Keratinocyte (primary cell): ENCODE data around the gene DUSP16. TPM values are rescaled to one million over a fixed set of nuclear protein-coding genes. Genes with fewer than 3 reads are reported as not detected.

ENCODE experiments used
- DNase-seq: peaks from one replicate; pipeline ENCODE4 v3.0.0-alpha.2; 2011; ENCODE audit warnings: low read depth, missing footprints, low spot score
- FAIRE-seq: peaks from 2 replicates; lab custom pipeline; 2011; peaks lifted over from hg19 to GRCh38; lab: Jason Lieb, UNC
- H2AFZ ChIP-seq: 2 replicates; pipeline ENCODE4 v1.6.0; 2012; ENCODE audit warnings: low read length, control low read depth, inconsistent platforms; ENCODE audit not compliant: control insufficient read depth
- H3K27ac ChIP-seq: 2 replicates; pipeline ENCODE4 v1.5.1; 2011; ENCODE audit warnings: low read length; ENCODE audit not compliant: control insufficient read depth, insufficient read depth
- H3K27me3 ChIP-seq: 3 replicates; pipeline ENCODE4 v1.6.0; 2011; ENCODE audit warnings: low read length; ENCODE audit not compliant: control insufficient read depth, insufficient read depth; ENCODE audit errors: extremely low read depth
- H3K36me3 ChIP-seq, 2 experiments: 2 replicates in 1 of 2; 3 replicates in 1 of 2; pipeline ENCODE4 v1.5.1; 2011; ENCODE audit warnings: low read length in 2 of 2, mild to moderate bottlenecking in 1 of 2; ENCODE audit not compliant: control insufficient read depth in 2 of 2, insufficient read depth in 2 of 2; ENCODE audit errors: extremely low read depth in 1 of 2
- H3K4me1 ChIP-seq: 3 replicates; pipeline ENCODE4 v1.5.1; 2011; ENCODE audit warnings: low read length; ENCODE audit not compliant: control insufficient read depth, insufficient read depth; ENCODE audit errors: extremely low read depth
- H3K4me2 ChIP-seq: 3 replicates; pipeline ENCODE4 v1.6.0; 2011; ENCODE audit warnings: low read depth, low read length; ENCODE audit not compliant: control insufficient read depth, insufficient read depth; ENCODE audit errors: extremely low read depth
- H3K4me3 ChIP-seq, 3 experiments: fragments of 200-600 bp in 1 of 3; sonication (generic) in 1 of 3; 2 replicates in 2 of 3; 3 replicates in 1 of 3; pipeline ENCODE4 v1.5.1; 2011 to 2016; ENCODE audit warnings: low read length in 3 of 3, mild to moderate bottlenecking in 3 of 3, control low read depth in 2 of 3, inconsistent platforms in 1 of 3, low read depth in 1 of 3, mixed read lengths in 1 of 3, mixed run types in 1 of 3, moderate library complexity in 1 of 3; ENCODE audit not compliant: control insufficient read depth in 2 of 3, insufficient read depth in 2 of 3; ENCODE audit errors: extremely low read depth in 1 of 3
- H3K79me2 ChIP-seq: 2 replicates; pipeline ENCODE4 v1.6.0; 2012; ENCODE audit warnings: low read length; ENCODE audit not compliant: control insufficient read depth, insufficient read depth
- H3K9ac ChIP-seq: 3 replicates; pipeline ENCODE4 v1.6.0; 2011; ENCODE audit warnings: low read length; ENCODE audit not compliant: control insufficient read depth, insufficient read depth; ENCODE audit errors: extremely low read depth
- H3K9me1 ChIP-seq: 3 replicates; pipeline ENCODE4 v1.6.0; 2011; ENCODE audit warnings: low read length; ENCODE audit not compliant: control insufficient read depth, insufficient read depth; ENCODE audit errors: extremely low read depth
- H3K9me3 ChIP-seq: 2 replicates; pipeline ENCODE4 v1.5.1; 2012; ENCODE audit warnings: low read depth, low read length; ENCODE audit not compliant: control insufficient read depth
- H4K20me1 ChIP-seq: 3 replicates; pipeline ENCODE4 v1.6.0; 2011; ENCODE audit warnings: low read length; ENCODE audit not compliant: control insufficient read depth, insufficient read depth; ENCODE audit errors: extremely low read depth
- EZH2 ChIP-seq: IDR thresholded peaks from one replicate; pipeline ENCODE4 v1.6.1; 2012; ENCODE audit warnings: inconsistent platforms, mild to moderate bottlenecking, low read length, moderate library complexity
- dilution Hi-C: fragments of 300-500 bp; cut with MboI; formaldehyde crosslinking; loops from one replicate; pipeline ENCODE4 v1.7.0; 2020; ENCODE audit warnings: low sequenced_read_pairs; ENCODE audit not compliant: extremely low pct_ligation_motif_present
- polyA plus RNA-seq, 5 experiments: library from polyadenylated mRNA; depleted of rRNA in 3 of 5; stranded (reverse) in 3 of 5; stranded (forward) in 1 of 5; unstranded in 1 of 5; fragments of >200 nt; gene quantifications; 1 replicate in 1 of 5; 2 replicates in 3 of 5; 3 replicates in 1 of 5; pipeline versions ENCODE4 v1.2.1 to v1.2.3, GENCODE V29; 2011 to 2012; ENCODE audit warnings: missing spikeins in 2 of 5, low read depth in 1 of 5, low replicate concordance in 1 of 5
- TF ChIP-seq, protein P1 (sequence below), 3 experiments: IDR thresholded peaks in 1 of 3; conservative IDR thresholded peaks in 1 of 3; optimal IDR thresholded peaks in 1 of 3; 2 replicates in 2 of 3; 3 replicates in 1 of 3; pipeline versions ENCODE3 to v1.5.1; 2011; ENCODE audit warnings: low read length in 3 of 3, mild to moderate bottlenecking in 3 of 3, moderate library complexity in 2 of 3, control low read depth in 1 of 3, inconsistent platforms in 1 of 3; ENCODE audit not compliant: insufficient read depth in 2 of 3; ENCODE audit errors: extremely low read depth in 1 of 3

Gene DUSP16
- polyA plus RNA-seq, 1 donor (not counting 4 experiments of a cell fraction or from before 2014, with no cell fraction given): 9.3 TPM

DNA sequence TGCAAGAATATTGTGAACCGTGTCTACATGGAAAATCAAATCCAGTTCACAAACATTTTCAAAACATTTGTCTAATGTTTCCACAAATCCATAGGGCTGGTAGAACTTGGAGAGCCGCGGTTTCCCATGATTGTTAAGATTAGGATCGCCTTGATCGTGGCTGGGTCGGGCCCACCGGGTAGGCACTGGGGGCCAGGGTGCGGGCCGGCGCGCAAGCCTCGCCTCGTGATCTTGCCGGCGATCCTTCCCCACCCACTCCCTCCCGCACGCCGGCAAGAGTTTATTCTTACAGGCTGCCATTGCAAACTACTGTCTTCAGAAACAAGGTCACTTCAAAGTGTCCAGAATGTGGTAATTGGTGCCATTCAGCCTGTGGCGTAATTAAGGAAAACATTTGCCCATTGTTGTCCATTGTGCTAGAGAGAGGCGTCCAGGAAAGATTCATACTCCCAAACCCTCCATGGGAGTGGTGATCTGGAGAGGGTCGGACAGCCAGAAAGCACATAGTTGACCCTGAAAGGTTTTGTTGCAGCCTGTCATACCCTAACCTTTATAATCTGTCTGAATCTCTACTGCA, 110.2 kb downstream of the DUSP16 start:
- TF ChIP-seq, protein P1, sequence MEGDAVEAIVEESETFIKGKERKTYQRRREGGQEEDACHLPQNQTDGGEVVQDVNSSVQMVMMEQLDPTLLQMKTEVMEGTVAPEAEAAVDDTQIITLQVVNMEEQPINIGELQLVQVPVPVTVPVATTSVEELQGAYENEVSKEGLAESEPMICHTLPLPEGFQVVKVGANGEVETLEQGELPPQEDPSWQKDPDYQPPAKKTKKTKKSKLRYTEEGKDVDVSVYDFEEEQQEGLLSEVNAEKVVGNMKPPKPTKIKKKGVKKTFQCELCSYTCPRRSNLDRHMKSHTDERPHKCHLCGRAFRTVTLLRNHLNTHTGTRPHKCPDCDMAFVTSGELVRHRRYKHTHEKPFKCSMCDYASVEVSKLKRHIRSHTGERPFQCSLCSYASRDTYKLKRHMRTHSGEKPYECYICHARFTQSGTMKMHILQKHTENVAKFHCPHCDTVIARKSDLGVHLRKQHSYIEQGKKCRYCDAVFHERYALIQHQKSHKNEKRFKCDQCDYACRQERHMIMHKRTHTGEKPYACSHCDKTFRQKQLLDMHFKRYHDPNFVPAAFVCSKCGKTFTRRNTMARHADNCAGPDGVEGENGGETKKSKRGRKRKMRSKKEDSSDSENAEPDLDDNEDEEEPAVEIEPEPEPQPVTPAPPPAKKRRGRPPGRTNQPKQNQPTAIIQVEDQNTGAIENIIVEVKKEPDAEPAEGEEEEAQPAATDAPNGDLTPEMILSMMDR (optimal IDR thresholded peaks at IDR 0.05 in 1 of 3, IDR thresholded peaks at IDR 0.05 in 1 of 3, conservative IDR thresholded peaks at IDR 0.05 in 1 of 3; ENCODE audit: extremely low read depth in 1 of 3, insufficient read depth in 2 of 3, low read length in 3 of 3): no peak
- no peak for TF ChIP-seq EZH2

DNA sequence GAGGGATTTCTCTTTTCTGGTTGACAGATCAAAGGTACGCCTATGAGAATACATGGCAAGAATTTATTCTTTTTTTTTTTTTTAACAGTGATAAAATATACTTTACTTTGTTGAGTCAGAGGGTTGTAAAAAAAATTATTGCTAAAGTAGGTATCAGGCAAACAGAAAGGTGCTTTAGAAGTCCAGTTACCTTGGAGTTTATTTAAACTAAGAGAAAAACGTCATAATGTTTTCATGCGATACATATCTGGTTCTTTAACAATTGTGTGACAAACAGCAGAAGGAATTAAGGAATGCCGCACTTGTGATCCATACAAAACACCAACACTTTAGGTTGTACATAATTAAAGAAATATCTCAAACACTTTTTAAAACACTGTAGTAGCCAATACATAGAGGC, 111.6 kb downstream of the DUSP16 start:
- Histone ChIP-seq H3K4me1 (peaks cover 5% of the 10 kb centered on the region), H3K36me3 (no peaks in the 10 kb centered on the region), H3K4me3 (no peak overlapping the region), H3K9me1 (no peaks in the 10 kb centered on the region), H3K27ac (no peak overlapping the region), H3K79me2 (no peaks in the 10 kb centered on the region), H2AFZ (no peak overlapping the region), H3K9me3 (no peaks in the 10 kb centered on the region), H3K9ac (no peak overlapping the region), H3K4me2 (no peak overlapping the region), H3K27me3 (no peaks in the 10 kb centered on the region), H4K20me1 (no peaks in the 10 kb centered on the region)
- dilution Hi-C loops: no loop called here
- DNase-seq (no peak), FAIRE-seq (no peak)
- no peak for TF ChIP-seq EZH2
- TF ChIP-seq, protein P1 (optimal IDR thresholded peaks at IDR 0.05 in 1 of 3, IDR thresholded peaks at IDR 0.05 in 1 of 3, conservative IDR thresholded peaks at IDR 0.05 in 1 of 3; ENCODE audit: extremely low read depth in 1 of 3, insufficient read depth in 2 of 3, low read length in 3 of 3): no peak

More for the DNA sequence above, 110.2 kb downstream of the DUSP16 start:
- Histone ChIP-seq H2AFZ (no peak overlapping the region), H3K79me2 (no peaks in the 10 kb centered on the region), H3K4me1 (no peaks in the 10 kb centered on the region), H3K4me2 (no peak overlapping the region), H3K9ac (no peak overlapping the region), H3K9me3 (no peaks in the 10 kb centered on the region), H3K4me3 (no peak overlapping the region), H3K27ac (no peak overlapping the region), H3K36me3 (no peaks in the 10 kb centered on the region), H4K20me1 (no peaks in the 10 kb centered on the region), H3K27me3 (no peaks in the 10 kb centered on the region), H3K9me1 (no peaks in the 10 kb centered on the region)
- FAIRE-seq (no peak), DNase-seq (no peak)
- dilution Hi-C loops: no loop called here
